Measurements from ENCODE around the gene CD101.
"Not testable (repeated sequence)": the region's sequence is repeated elsewhere in the genome, so short reads cannot be mapped to it uniquely, and the experiment has no call there.

Gene CD101

GRCh38 chr1:117001254-117001927 is at the start of gene CD101:
Gene CD101, plus strand, starts transcription at chr1:117001760. Its CDS starts 58 bp downstream, at chr1:117001818.
- FAIRE-seq (no peak), DNase-seq (ENCODE audit: insufficient read length, low spot score) (no peak)
- no peak for TF ChIP-seq POLR2A (IDR thresholded peaks at IDR 0.05; ENCODE audit: low read depth, low read length)

- no peak for TF ChIP-seq POLR2A (IDR thresholded peaks at IDR 0.05; ENCODE audit: low read depth, low read length)
- DNase-seq (ENCODE audit: insufficient read length, low spot score) (no peak), FAIRE-seq (no peak)
These were observed 48.8 kb upstream of the CD101 start for GRCh38 chr1:116952738-116953275.

- no peak for TF ChIP-seq POLR2A (IDR thresholded peaks at IDR 0.05; ENCODE audit: low read depth, low read length)
- DNase-seq (ENCODE audit: insufficient read length, low spot score), result no peak
- FAIRE-seq, result no peak
These were observed 47.1 kb upstream of the CD101 start for GRCh38 chr1:116954440-116954839.

GRCh38 chr1:116956378-116956777 is 45.2 kb upstream of the CD101 start:
- FAIRE-seq (no peak), DNase-seq (ENCODE audit: insufficient read length, low spot score) (no peak)
- no peak for TF ChIP-seq POLR2A (IDR thresholded peaks at IDR 0.05; ENCODE audit: low read depth, low read length)

GRCh38 chr1:116957646-116958045 is 43.9 kb upstream of the CD101 start:
- FAIRE-seq, result no peak
- no peak for TF ChIP-seq POLR2A (IDR thresholded peaks at IDR 0.05; ENCODE audit: low read depth, low read length)
- no peak for DNase-seq (ENCODE audit: insufficient read length, low spot score)

GRCh38 chr1:116958110-116958509 is 43.5 kb upstream of the CD101 start:
- no peak for FAIRE-seq
- DNase-seq (ENCODE audit: insufficient read length, low spot score), result no peak

GRCh38 chr1:116958977-116959376 is 42.6 kb upstream of the CD101 start:
- TF ChIP-seq POLR2A (IDR thresholded peaks at IDR 0.05; ENCODE audit: low read depth, low read length), result no peak
- FAIRE-seq (no peak), DNase-seq (ENCODE audit: insufficient read length, low spot score) (no peak)

More at GRCh38 chr1:116958110-116958509, 43.5 kb upstream of the CD101 start:
- no peak for TF ChIP-seq POLR2A (IDR thresholded peaks at IDR 0.05; ENCODE audit: low read depth, low read length)

GRCh38 chr1:116961606-116962005 is 40.0 kb upstream of the CD101 start:
- no peak for FAIRE-seq
- TF ChIP-seq POLR2A (IDR thresholded peaks at IDR 0.05; ENCODE audit: low read depth, low read length), result no peak

GRCh38 chr1:116962987-116963639 is 38.4 kb upstream of the CD101 start:
- no peak for FAIRE-seq
- DNase-seq (ENCODE audit: insufficient read length, low spot score), result no peak
- TF ChIP-seq POLR2A (IDR thresholded peaks at IDR 0.05; ENCODE audit: low read depth, low read length), result no peak

More at GRCh38 chr1:116961606-116962005, 40.0 kb upstream of the CD101 start:
- DNase-seq (ENCODE audit: insufficient read length, low spot score), result no peak

GRCh38 chr1:116966791-116967190 is 34.8 kb upstream of the CD101 start:
- no peak for DNase-seq (ENCODE audit: insufficient read length, low spot score)
- no peak for FAIRE-seq
- TF ChIP-seq POLR2A (IDR thresholded peaks at IDR 0.05; ENCODE audit: low read depth, low read length), result no peak

- DNase-seq (ENCODE audit: insufficient read length, low spot score) (no peak), FAIRE-seq (no peak)
- TF ChIP-seq POLR2A (IDR thresholded peaks at IDR 0.05; ENCODE audit: low read depth, low read length), result no peak
These were observed 32.8 kb upstream of the CD101 start for GRCh38 chr1:116968724-116969123.

- no peak for DNase-seq (ENCODE audit: insufficient read length, low spot score)
- TF ChIP-seq POLR2A (IDR thresholded peaks at IDR 0.05; ENCODE audit: low read depth, low read length), result no peak
- no peak for FAIRE-seq
These were observed 30.2 kb upstream of the CD101 start for GRCh38 chr1:116971258-116971860.

GRCh38 chr1:116971965-116972673 is 29.4 kb upstream of the CD101 start:
- TF ChIP-seq POLR2A (IDR thresholded peaks at IDR 0.05; ENCODE audit: low read depth, low read length), result no peak
- DNase-seq (ENCODE audit: insufficient read length, low spot score) (no peak), FAIRE-seq (no peak)

- FAIRE-seq, result no peak
- no peak for DNase-seq (ENCODE audit: insufficient read length, low spot score)
- TF ChIP-seq POLR2A (IDR thresholded peaks at IDR 0.05; ENCODE audit: low read depth, low read length), result no peak
These were observed 28.9 kb upstream of the CD101 start for GRCh38 chr1:116972674-116973030.

- FAIRE-seq, result not testable (repeated sequence)
These were observed 21.3 kb upstream of the CD101 start for GRCh38 chr1:116980309-116980708.

More at GRCh38 chr1:116980309-116980708, 21.3 kb upstream of the CD101 start:
- not testable (repeated sequence) for DNase-seq (ENCODE audit: insufficient read length, low spot score)
